HCT116 (cell line): ENCODE results near the gene PAK1.

Experiments
- CEBPB ChIP-seq: IDR thresholded peaks from 2 replicates; pipeline ENCODE4 v1.6.1; 2012; ENCODE audit warnings: low read depth
- CTCF ChIP-seq, 3 experiments: fragments of 200-600 bp in 1 of 3; sonication (generic) in 1 of 3; IDR thresholded peaks in 2 of 3; conservative IDR thresholded peaks in 1 of 3; 2 replicates each; pipeline ENCODE4 v1.5.1; 2012 to 2017; ENCODE audit warnings: low read depth in 2 of 3, low read length in 2 of 3, antibody characterized with exemption in 1 of 3, borderline replicate concordance in 1 of 3, control low read depth in 1 of 3, mild to moderate bottlenecking in 1 of 3, mixed read lengths in 1 of 3, mixed run types in 1 of 3, moderate library complexity in 1 of 3; ENCODE audit not compliant: insufficient read depth in 1 of 3
- ELF1 ChIP-seq: IDR thresholded peaks from 2 replicates; pipeline ENCODE4 v1.6.1; 2012; ENCODE audit warnings: low read depth, borderline replicate concordance
- MAX ChIP-seq: IDR thresholded peaks from 2 replicates; pipeline ENCODE4 v1.6.1; 2012
- POLR2A ChIP-seq: IDR thresholded peaks from 2 replicates; pipeline ENCODE4 v1.7.0; 2011; ENCODE audit warnings: borderline replicate concordance; ENCODE audit not compliant: insufficient read depth, insufficient read length; ENCODE audit errors: extremely low read depth
- RAD21 ChIP-seq: IDR thresholded peaks from 2 replicates; pipeline ENCODE4 v1.6.1; 2012; ENCODE audit warnings: low read depth, mild to moderate bottlenecking
- REST ChIP-seq: IDR thresholded peaks from 2 replicates; pipeline ENCODE4 v1.6.1; 2012; ENCODE audit warnings: low read depth
- TCF7L2 ChIP-seq: IDR thresholded peaks from 2 replicates; pipeline ENCODE4 v1.7.0; 2011; ENCODE audit warnings: borderline replicate concordance, inconsistent platforms; ENCODE audit not compliant: insufficient read depth, insufficient read length; ENCODE audit errors: extremely low read depth
- ZFX ChIP-seq: fragments of 450-650 bp; IDR thresholded peaks from 2 replicates; pipeline ENCODE4 v1.6.1; 2017

- TF ChIP-seq TCF7L2 (no peak), ZFX (no peak), CTCF (IDR thresholded peaks at IDR 0.05 in 2 of 3, conservative IDR thresholded peaks at IDR 0.05 in 1 of 3; ENCODE audit: borderline replicate concordance in 1 of 3, insufficient read depth in 1 of 3, low read depth in 2 of 3, low read length in 2 of 3) (no peak), CEBPB (no peak), REST (no peak), POLR2A (no peak), MAX (no peak), ELF1 (no peak), RAD21 (no peak)
Measured at GRCh38 chr11:77441426-77441825, 32.5 kb downstream of the PAK1 start.
